CD4-positive, alpha-beta T cell treated with Interleukin-4 for 4 hours (primary cell): ENCODE results near the gene SMOC2.

Experiments used
- DNase-seq: peaks from one replicate; pipeline ENCODE4 v3.0.0-alpha.2; 2020

The SMOC2 gene

DNA sequence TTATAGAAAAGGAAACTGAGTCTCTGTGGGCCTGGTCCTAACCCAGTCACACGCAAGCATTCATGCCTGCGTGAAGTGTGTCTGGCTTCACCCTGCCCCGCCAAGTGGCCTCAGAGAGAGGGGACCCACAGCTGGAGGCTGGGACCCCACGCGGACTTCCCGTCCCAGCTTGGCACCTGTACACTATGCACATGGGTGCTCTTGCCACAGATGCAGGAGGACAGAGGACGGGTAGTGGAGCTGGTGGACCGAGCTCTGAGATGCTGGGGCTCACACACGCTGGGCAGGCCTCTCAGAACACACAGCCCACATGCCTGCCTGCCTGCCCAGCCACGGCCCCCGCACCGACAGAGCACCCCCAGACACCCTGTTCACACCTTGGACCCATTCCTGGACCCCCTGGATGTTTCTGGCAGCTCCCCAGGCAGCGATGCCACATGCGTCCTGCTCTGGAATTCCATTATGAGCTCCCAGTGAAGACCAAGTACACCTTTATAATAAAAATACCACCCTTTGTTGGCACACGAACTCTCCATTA, 24.9 kb upstream of the SMOC2 start:
- no peak for DNase-seq

GRCh38 chr6:168416531-168416930, 24.5 kb upstream of the SMOC2 start:
- DNase-seq, result no peak

GRCh38 chr6:168417191-168417590, 23.8 kb upstream of the SMOC2 start:
- no peak for DNase-seq

DNA sequence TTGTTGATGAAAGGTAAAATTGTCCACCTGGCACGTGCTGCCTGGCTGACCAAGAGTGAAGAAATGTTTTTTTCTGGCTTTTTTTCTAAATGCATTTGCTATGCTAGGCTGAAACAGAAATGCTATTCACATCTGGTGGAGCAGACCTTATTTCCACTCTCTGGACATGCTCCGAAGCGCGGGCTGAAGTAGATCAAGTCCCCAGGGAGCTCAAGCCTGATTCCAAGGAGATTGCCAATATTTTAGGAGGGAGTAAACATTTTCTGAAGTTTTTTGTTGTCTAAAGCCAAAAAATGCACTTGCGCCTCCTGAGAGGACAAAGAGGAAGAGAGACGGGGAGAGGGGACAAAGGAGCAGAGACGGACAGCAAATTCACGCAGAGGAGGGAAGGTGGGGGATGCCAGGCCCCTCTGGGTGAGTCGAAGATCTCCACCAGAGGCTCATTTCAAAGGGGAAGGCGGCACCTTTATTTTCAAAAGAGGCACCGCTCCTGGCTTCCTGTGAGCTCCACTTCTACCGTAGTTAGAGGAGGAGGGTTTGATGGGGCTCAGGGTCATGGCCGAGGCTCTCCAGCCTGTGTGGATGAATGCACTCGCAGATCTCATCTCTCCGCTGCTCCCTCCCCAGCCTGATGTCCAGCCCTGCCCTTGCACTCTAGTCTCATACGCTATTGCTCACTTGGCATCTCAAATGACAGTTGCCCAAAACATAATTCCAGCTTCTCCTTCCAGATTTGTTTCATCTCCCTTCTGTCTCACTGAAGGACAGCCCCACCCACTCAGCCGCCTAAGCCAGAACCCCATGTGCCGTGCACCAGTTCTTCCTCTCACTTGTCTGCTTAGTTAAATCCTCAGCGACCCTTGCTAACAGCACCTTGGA, 23.1 kb upstream of the SMOC2 start:
- DNase-seq, result no peak

DNA sequence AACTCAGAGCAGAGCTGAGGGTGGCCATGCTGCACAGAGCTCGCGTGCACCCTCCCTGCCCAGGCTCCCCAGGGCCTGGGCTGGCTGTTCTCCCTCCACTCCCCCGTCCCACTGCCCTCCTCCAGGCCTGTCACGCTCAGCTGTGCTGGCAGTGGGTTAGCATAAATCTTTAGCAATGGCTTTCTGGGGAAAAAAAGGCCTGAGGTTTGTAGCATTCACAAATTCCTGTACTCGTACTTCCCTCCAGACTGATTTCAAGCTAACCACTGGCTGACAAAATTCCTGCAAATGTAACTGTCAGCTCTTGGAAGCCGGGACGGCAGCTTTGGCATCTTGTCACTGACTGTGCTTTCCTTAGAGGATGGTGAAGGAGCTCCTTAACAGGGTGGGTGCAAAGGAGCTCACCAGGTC, 22.3 kb upstream of the SMOC2 start:
- DNase-seq, result no peak

GRCh38 chr6:168419569-168419968, 21.4 kb upstream of the SMOC2 start:
- DNase-seq, result no peak

GRCh38 chr6:168420084-168420483, 20.9 kb upstream of the SMOC2 start:
- no peak for DNase-seq

DNA sequence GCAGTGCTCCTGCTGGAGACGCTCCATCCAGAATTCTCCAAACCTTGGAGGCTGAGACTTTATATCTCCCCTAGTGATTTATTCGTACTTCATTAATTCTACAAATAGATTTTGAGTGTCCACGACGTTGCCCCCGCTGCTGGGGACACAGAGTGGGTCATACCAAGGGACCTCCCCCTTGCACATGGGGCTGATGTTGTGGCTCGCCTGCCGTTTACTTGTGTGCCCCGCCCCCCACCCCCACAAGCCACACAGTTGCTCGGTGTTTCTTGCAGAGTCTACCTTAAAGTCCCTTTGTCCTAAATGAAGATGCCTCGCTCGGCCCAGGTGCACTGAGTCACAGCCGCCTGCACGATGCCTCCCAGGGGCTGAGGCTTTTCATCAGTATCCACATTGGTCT, 20.3 kb upstream of the SMOC2 start:
- no peak for DNase-seq

GRCh38 chr6:168427184-168427583, 13.8 kb upstream of the SMOC2 start:
- DNase-seq, result no peak

DNA sequence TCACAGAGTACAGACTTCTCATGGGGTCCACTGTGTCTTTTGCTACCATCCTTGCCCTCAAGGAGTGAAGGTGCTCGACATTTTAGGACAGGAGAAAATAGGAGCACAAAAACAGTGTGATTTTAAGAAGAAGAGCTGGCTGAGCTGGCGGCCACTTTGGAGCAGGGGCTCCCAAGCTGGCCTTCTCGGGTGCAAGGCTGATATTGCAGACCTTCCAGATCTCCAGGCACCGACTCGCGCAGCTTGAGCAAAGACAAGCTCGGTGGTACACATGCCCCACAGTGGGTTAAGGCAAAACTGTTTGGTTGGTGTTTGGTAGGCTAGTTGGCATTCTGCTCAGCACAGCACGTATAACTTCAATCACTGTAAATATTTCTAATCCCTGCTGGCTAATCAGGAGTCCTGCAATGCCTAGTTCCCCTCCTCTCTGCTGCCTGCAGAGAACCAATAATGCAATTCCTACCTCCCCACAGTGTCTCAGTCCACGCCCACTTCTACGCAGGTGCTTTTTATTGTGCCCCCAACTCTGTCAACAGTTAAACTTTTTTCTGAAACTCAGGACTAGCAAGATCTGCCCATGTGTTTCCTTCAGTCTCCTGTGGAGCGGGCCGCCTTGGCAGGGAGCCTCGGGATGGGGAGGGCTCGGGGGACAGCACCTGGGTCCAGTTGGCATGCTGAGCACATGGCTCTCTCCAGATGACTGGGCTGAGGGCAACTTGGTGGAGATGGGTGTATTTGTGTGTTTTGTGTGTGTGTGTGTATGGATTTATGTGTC, 12.7 kb upstream of the SMOC2 start:
- no peak for DNase-seq

DNA sequence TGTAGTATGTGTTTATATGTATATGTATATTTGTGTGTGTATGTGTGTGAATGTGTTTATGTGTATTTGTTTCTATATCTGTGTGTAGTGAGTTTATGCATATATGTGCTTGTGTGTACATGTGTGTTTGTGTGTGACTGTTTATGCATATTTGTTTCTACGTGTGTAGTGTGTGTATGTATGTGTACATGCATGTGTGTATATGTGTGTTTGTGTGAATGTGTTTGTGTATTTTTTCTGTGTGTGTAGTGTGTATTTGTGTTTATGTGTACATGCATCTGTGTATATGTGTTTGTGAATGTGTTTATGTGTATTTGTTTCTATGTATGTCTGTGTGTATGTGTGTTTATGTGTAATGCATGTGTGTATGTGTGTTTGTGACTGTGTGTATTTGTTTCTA, 12.1 kb upstream of the SMOC2 start:
- DNase-seq, result no peak

- DNase-seq, result no peak
Observed at GRCh38 chr6:168432196-168432595, 8.8 kb upstream of the SMOC2 start.

- no peak for DNase-seq
Observed at GRCh38 chr6:168433898-168434297, 7.1 kb upstream of the SMOC2 start.

DNA sequence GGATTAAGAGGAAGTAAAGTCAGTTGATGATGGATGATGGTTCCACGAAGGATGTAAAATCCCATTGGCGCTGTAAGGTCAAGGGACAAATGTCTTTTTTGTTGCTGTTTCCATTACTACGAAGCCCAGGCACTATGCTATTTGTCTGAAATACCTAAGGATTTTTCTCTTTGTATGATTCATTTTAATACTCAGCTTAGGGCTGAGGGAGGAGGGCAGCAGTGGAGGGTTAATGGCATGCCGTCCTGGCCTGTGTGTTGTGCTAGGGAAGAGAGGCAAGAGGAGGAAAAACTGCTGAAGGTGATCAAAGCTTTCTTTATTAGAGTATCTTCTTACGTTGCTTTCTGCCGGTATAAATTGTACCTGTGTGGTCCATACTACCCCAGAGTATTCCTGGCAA, 6.5 kb upstream of the SMOC2 start:
- no peak for DNase-seq

DNA sequence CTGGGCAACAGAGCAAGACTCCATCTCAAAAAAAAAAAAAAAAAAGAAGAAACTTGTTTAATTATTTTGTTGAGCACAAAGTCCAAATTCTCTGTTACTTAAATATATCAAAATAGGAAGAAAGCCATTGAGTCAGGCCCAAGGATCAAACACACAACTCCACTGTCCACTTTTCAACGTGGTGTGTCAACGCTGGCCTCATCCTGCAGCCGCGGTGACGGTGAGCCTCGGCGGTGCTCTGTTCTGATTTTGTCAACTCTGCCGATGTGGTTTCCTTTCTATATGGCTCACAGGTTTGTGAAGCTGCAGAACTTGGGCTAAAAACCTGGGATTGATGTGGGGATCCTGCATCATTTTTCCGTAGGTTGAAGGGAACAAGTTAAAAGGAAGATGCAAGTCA, 3.2 kb upstream of the SMOC2 start:
- no peak for DNase-seq

- no peak for DNase-seq
Observed at GRCh38 chr6:168438783-168439520, 2.0 kb upstream of the SMOC2 start.

GRCh38 chr6:168439794-168440450, 1.1 kb upstream of the SMOC2 start:
- no peak for DNase-seq

- DNase-seq, result no peak
Observed at GRCh38 chr6:168441434-168442391, 729 bp downstream of the SMOC2 start.

GRCh38 chr6:168442646-168443045, 1.7 kb downstream of the SMOC2 start:
- no peak for DNase-seq

DNA sequence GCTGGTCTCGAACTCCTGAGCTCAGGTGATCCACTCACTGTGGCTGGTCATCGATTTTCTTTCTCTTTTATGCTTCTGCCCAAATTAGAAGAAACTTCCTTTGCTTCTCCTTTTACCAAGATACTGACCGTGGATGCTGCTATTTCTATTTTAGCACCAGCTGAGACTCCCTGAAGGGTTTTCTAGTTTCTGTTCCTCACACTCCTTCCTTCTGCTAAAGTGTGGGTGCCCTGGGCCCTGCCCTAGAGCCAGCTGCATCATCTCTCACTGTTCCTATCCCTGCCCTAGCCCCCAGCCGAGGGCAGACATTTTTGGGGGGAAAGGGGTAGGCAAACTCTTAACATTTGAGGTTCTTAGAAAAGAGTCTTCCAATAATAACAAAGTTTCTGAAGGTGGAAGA, 6.3 kb downstream of the SMOC2 start:
- no peak for DNase-seq

DNA sequence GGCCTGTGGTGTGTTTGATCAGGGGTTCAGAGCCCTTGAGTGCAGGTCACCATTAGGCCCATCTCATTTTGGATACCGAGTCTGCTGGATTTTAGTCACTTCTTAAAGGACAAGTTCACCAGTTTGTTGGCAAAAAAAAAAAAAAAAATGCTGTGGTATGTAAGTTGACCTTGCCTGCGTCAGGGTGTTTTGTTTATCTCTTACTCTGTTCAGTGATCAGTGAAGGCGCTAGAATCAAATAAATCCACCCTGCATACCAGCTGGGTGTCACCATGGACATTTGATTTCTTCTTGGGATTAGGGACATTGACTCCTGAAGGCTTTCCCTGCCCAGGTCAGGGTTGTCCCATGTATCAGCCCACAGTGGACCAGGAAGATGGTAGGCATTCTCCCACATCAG, 6.7 kb downstream of the SMOC2 start:
- no peak for DNase-seq
